K562 (cell line): ENCODE results near the gene TSKS. TPM values are rescaled to one million over a fixed set of nuclear protein-coding genes. Genes with fewer than 3 reads are reported as not detected.

Source experiments
- CBFB ChIP-seq: sonication (generic); formaldehyde crosslinking; IDR thresholded peaks from 2 replicates; pipeline ENCODE4 v1.4.0; 2020; ENCODE audit warnings: mild to moderate bottlenecking, missing genetic modification reagents
- JUNB ChIP-seq: fragments of 450-650 bp; formaldehyde crosslinking; conservative IDR thresholded peaks from 2 replicates; pipeline ENCODE4 v1.4.0; 2020; ENCODE audit warnings: mild to moderate bottlenecking
- KLF1 ChIP-seq: fragments of 450-650 bp; IDR thresholded peaks from 2 replicates; pipeline ENCODE4 v1.6.1; 2016; ENCODE audit warnings: missing genetic modification characterization, missing compliant biosample characterization
- MTA2 ChIP-seq: fragments of 450-650 bp; IDR thresholded peaks from 2 replicates; pipeline ENCODE4 v1.6.1; 2016; ENCODE audit warnings: low read depth
- RBBP5 ChIP-seq: fragments of 200-600 bp; sonication (generic); IDR thresholded peaks from 2 replicates; pipeline ENCODE4 v1.6.1; 2012; ENCODE audit warnings: borderline replicate concordance, mild to moderate bottlenecking, low read length, control low read depth, inconsistent platforms; ENCODE audit not compliant: insufficient read depth, poor library complexity, severe bottlenecking
- RBFOX2 ChIP-seq: fragments of 200-400 bp; formaldehyde crosslinking; IDR thresholded peaks from 2 replicates; pipeline ENCODE4 v1.6.1; 2017; ENCODE audit warnings: low read depth, mild to moderate bottlenecking, low read length, moderate library complexity
- SMAD4 ChIP-seq: fragments of 250-450 bp; sonication (Bioruptor Pico); conservative IDR thresholded peaks from 2 replicates; pipeline ENCODE4 v1.8.0; 2021; ENCODE audit warnings: inconsistent platforms, mild to moderate bottlenecking, moderate library complexity
- STAT5A ChIP-seq: IDR thresholded peaks from 2 replicates; pipeline ENCODE4 v1.6.1; 2012; ENCODE audit warnings: low read length, inconsistent platforms, borderline replicate concordance
- SUPT5H ChIP-seq: fragments of 450-650 bp; IDR thresholded peaks from 2 replicates; pipeline ENCODE4 v1.6.1; 2016
- TAF15 ChIP-seq: fragments of 200-400 bp; formaldehyde crosslinking; IDR thresholded peaks from 2 replicates; pipeline ENCODE4 v1.6.1; 2017; ENCODE audit warnings: mild to moderate bottlenecking, low read depth, low read length, moderate library complexity
- TBP ChIP-seq: optimal IDR thresholded peaks from 2 replicates; pipeline ENCODE3; 2011; ENCODE audit warnings: low read depth, low read length, improper control_type of control experiment
- TFAP4 ChIP-seq: sonication (generic); formaldehyde crosslinking; IDR thresholded peaks from 2 replicates; pipeline ENCODE4 v1.8.0; 2022; ENCODE audit warnings: missing genetic modification reagents, mild to moderate bottlenecking, moderate library complexity, borderline replicate concordance
- YBX1 ChIP-seq: fragments of 450-650 bp; IDR thresholded peaks from 2 replicates; pipeline ENCODE4 v1.7.1; 2016; ENCODE audit warnings: mild to moderate bottlenecking
- ZBTB11 ChIP-seq, 3 experiments: fragments of 200-800 bp in 1 of 3; fragments of 250-450 bp in 1 of 3; fragments of 450-650 bp in 1 of 3; sonication (Bioruptor Pico) in 1 of 3; sonication (Bioruptor generic) in 1 of 3; formaldehyde crosslinking in 1 of 3; IDR thresholded peaks; 2 replicates each; pipeline versions ENCODE4 v1.6.1 to v1.8.0; 2016 to 2022; ENCODE audit warnings: mild to moderate bottlenecking in 2 of 3, missing genetic modification characterization in 2 of 3, missing compliant biosample characterization in 1 of 3, moderate library complexity in 1 of 3
- ZFP91 ChIP-seq: sonication (generic); formaldehyde crosslinking; IDR thresholded peaks from 2 replicates; pipeline ENCODE4 v1.8.0; 2022; ENCODE audit warnings: mild to moderate bottlenecking, missing genetic modification reagents
- ZNF507 ChIP-seq: conservative IDR thresholded peaks from 2 replicates; pipeline ENCODE4 v1.6.1; 2017; ENCODE audit warnings: missing genetic modification characterization, missing compliant biosample characterization
- ZNF644 ChIP-seq: fragments of 200-800 bp; sonication (Bioruptor generic); IDR thresholded peaks from 2 replicates; pipeline ENCODE4 v1.6.1; 2016; ENCODE audit warnings: low read depth, missing genetic modification characterization, missing compliant biosample characterization
- ZNF717 ChIP-seq: fragments of 250-450 bp; sonication (Bioruptor Pico); IDR thresholded peaks from 2 replicates; pipeline ENCODE4 v1.5.0; 2021
- polyA plus RNA-seq, 8 experiments: library from polyadenylated mRNA; depleted of rRNA in 4 of 8; stranded (reverse) in 5 of 8; unstranded in 3 of 8; fragments of >200 nt; fragmentation: Nextera tagmentation in 2 of 8; fragmentation: Illumina TruSeq in 1 of 8; extraction: Ambion mirVana in 2 of 8; extraction: Trizol in 1 of 8; gene quantifications; 2 replicates each; pipeline versions ENCODE4 v1.2.1 to v1.2.3, GENCODE V29; 2011 to 2014; ENCODE audit warnings: inconsistent platforms in 1 of 8, missing spikeins in 1 of 8
- total RNA-seq, 7 experiments: library from RNA; depleted of rRNA in 6 of 7; stranded (reverse); fragments of >200 nt in 6 of 7; fragmentation: Illumina TruSeq in 2 of 7; extraction: Trizol in 2 of 7; gene quantifications; 2 replicates each; pipeline versions ENCODE4 v1.2.1 to v1.2.3, GENCODE V29; 2011 to 2021; ENCODE audit warnings: low replicate concordance in 1 of 7
- TF ChIP-seq, protein P1 (sequence below): IDR thresholded peaks from 3 replicates; pipeline ENCODE4 v1.6.1; 2011; ENCODE audit warnings: borderline replicate concordance, mild to moderate bottlenecking, moderate library complexity; ENCODE audit not compliant: insufficient read length; ENCODE audit errors: extremely low read depth

The TSKS gene
- total and polyA plus RNA-seq, 9 of the 15 experiments (the other 6 are each of a cell fraction or from before 2014, with no cell fraction given): 0.14 to 4.5 (median 0.80) TPM

GRCh38 chr19:49727217-49728030 is 35.7 kb downstream of the TSKS start (continued):
- TF ChIP-seq TFAP4 (CRISPR knock-in tag) (no peak), ZNF644 (tag) (no peak), ZBTB11 (CRISPR knock-in tag; IDR thresholded peaks at IDR 0.05) (no peak), ZNF507 (tag) (no peak), TAF15 (no peak), ZFP91 (CRISPR knock-in tag) (no peak), SUPT5H (no peak), RBBP5 (no peak), MTA2 (no peak), SMAD4 (CRISPR knock-in tag) (0 out of 2 replicates have a peak, but pooled peaks have one; percentile 52), RBFOX2 (no peak), ZNF717 (CRISPR knock-in tag) (no peak), JUNB (CRISPR knock-in tag) (no peak), KLF1 (tag) (no peak), YBX1 (no peak), CBFB (CRISPR knock-in tag) (no peak), STAT5A (no peak), TBP (no peak)
- TF ChIP-seq, protein P1, sequence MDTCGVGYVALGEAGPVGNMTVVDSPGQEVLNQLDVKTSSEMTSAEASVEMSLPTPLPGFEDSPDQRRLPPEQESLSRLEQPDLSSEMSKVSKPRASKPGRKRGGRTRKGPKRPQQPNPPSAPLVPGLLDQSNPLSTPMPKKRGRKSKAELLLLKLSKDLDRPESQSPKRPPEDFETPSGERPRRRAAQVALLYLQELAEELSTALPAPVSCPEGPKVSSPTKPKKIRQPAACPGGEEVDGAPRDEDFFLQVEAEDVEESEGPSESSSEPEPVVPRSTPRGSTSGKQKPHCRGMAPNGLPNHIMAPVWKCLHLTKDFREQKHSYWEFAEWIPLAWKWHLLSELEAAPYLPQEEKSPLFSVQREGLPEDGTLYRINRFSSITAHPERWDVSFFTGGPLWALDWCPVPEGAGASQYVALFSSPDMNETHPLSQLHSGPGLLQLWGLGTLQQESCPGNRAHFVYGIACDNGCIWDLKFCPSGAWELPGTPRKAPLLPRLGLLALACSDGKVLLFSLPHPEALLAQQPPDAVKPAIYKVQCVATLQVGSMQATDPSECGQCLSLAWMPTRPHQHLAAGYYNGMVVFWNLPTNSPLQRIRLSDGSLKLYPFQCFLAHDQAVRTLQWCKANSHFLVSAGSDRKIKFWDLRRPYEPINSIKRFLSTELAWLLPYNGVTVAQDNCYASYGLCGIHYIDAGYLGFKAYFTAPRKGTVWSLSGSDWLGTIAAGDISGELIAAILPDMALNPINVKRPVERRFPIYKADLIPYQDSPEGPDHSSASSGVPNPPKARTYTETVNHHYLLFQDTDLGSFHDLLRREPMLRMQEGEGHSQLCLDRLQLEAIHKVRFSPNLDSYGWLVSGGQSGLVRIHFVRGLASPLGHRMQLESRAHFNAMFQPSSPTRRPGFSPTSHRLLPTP: no peak
